ENCODE measurements around the gene RHEBL1.

RHEBL1 gene

DNA sequence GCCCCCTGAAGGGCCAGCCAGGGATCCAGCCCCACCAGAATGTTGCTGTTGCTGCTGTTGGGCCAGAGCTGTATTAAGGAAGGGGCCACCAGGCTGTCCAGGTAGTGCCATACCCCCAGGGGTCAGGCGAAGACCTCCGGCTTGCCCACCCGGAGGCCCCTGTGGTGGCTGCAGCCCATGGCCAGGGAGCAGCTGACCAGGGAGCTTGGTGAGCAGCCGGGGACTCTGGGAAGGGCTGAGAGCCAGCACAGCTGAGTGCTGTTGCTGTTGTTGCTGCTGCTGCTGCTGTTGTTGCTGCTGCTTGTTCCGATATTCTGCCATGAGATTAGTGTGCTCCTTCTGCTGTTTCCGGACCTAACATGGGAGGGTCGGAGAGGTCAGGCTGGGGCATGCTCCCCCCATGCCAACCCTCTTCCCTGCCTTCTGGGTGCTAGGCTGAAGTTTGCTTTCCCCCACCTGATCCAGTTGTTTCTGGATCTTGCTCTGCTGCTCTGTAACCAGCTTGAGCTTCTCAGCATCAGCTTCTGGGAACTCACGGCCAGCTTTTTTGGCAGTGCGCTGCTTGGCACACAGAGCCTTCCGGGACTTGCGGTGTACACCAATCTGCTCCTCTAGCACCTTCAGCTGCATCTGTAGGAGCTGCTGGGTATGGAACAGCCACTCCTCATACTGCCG lies 36.0 kb downstream of the RHEBL1 start:
- DNase-seq: no peak
- H3K4me3 ChIP-seq (ENCODE audit: low read depth, low read length): no peak overlapping the region
- peaks cover 82% of the 10 kb centered on the region for H3K36me3 ChIP-seq (replicated peaks)
- no peaks in the 10 kb centered on the region for H3K27me3 ChIP-seq (replicated peaks)
- in situ Hi-C loops (cut with HindIII; ENCODE audit: low pct_ligation_motif_present, low sequenced_read_pairs): no loop called here
- TF ChIP-seq, protein P1, sequence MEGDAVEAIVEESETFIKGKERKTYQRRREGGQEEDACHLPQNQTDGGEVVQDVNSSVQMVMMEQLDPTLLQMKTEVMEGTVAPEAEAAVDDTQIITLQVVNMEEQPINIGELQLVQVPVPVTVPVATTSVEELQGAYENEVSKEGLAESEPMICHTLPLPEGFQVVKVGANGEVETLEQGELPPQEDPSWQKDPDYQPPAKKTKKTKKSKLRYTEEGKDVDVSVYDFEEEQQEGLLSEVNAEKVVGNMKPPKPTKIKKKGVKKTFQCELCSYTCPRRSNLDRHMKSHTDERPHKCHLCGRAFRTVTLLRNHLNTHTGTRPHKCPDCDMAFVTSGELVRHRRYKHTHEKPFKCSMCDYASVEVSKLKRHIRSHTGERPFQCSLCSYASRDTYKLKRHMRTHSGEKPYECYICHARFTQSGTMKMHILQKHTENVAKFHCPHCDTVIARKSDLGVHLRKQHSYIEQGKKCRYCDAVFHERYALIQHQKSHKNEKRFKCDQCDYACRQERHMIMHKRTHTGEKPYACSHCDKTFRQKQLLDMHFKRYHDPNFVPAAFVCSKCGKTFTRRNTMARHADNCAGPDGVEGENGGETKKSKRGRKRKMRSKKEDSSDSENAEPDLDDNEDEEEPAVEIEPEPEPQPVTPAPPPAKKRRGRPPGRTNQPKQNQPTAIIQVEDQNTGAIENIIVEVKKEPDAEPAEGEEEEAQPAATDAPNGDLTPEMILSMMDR (IDR thresholded peaks at IDR 0.05; ENCODE audit: low read depth, low read length, missing control alignments): no peak
- no peak overlapping the region for H3K27ac ChIP-seq

DNA sequence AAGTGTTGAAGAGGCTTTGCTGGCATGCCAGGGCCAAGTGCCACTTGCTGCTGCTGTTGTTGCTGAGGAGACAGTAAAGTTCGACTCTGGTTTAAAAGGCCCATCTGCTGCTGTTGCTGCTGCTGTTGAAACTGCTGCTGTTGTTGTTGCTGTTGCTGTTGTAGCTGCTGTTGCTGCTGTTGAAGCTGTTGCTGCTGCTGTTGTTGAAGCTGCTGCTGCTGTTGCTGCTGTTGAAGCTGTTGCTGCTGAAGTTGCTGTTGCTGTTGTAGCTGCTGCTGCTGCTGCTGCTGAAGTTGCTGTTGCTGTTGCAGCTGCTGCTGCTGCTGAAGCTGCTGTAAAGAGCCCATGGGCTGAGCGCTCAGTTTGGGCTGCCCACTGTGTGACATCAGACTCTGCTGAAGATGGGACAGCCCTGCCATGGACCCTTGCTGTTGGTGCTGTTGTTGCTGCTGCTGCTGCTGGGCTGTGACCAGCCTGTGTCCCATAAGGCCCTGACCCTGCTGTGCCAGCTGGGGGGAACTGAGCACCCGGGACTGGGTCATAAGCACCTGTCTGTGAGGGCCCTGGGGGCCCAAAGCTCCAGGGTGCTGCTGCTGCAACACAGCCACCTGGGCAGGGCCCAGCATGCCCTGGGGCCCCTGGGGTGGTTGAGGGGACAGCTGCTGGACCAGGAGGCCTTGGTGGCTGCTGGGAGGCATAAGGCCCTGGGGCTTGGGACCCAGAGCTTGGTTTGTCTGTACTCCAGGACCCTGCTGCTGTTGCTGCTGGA lies 36.9 kb downstream of the RHEBL1 start:
- Histone ChIP-seq H3K27me3 (replicated peaks) (no peaks in the 10 kb centered on the region), H3K27ac (no peak overlapping the region), H3K4me3 (ENCODE audit: low read depth, low read length) (no peak overlapping the region), H3K36me3 (replicated peaks) (peaks cover 84% of the 10 kb centered on the region)
- TF ChIP-seq, protein P1 (IDR thresholded peaks at IDR 0.05; ENCODE audit: low read depth, low read length, missing control alignments): no peak
- DNase-seq: no peak
- in situ Hi-C loops (cut with HindIII; ENCODE audit: low pct_ligation_motif_present, low sequenced_read_pairs): no loop called here

DNA sequence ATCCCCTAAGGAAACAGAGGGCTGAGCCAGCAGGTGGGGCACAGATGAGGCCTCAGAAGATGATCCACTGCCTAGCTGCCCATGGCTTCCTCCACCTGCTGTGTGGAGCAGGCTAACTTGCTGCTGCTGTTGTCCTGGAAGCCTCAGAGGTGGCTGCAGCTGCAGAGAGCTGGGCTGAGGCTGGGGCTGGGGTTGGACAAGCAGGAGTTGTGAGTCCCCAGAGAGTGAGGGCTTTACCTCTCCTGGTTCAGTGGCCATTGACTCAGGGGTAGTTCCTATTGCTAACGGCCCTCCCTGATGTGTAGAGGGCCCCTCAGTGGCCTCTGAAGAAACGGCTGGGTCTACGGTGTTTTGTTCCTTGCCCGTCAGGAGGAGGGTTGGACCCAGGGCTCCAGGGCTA lies 37.5 kb downstream of the RHEBL1 start:
- DNase-seq: no peak
- TF ChIP-seq, protein P1 (IDR thresholded peaks at IDR 0.05; ENCODE audit: low read depth, low read length, missing control alignments): no peak
- H3K27me3 ChIP-seq (replicated peaks): no peaks in the 10 kb centered on the region
- H3K36me3 ChIP-seq (replicated peaks): peaks cover 84% of the 10 kb centered on the region
- H3K27ac ChIP-seq: no peak overlapping the region
- in situ Hi-C loops (cut with HindIII; ENCODE audit: low pct_ligation_motif_present, low sequenced_read_pairs): no loop called here
- H3K4me3 ChIP-seq (ENCODE audit: low read depth, low read length): no peak overlapping the region

DNA sequence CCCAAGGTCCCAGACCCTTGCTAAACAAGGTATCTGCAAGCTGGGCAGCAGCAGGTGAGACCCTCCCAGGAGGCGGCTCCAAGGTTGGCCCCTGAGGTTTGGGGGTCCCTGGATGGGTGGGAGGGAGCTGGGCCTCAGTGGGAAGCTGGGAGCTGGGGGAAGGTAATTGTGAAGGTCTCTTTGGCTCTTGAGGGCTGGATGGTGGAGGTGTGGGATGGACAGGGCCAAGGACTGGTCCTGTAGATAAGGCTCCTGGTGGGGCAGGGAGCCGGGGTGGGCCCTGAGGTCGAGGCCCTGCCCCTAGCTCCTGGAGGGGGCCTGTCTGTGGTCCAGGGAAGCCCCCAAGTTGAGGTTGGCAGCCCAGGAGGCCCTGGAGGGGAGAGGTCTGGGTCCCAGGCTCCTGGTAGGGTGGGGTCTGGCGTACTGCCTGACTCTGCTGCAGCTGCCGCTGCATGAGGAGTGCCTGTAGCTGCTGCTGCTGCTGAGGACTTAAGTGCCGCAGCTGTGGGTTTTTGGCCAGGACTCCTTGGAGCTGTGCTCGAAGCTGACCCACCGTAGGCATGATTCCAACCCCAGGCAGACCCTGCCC lies 38.1 kb downstream of the RHEBL1 start:
- peaks cover 81% of the 10 kb centered on the region for H3K36me3 ChIP-seq (replicated peaks)
- no peaks in the 10 kb centered on the region for H3K27me3 ChIP-seq (replicated peaks)
- no peak for DNase-seq
- in situ Hi-C loops (cut with HindIII; ENCODE audit: low pct_ligation_motif_present, low sequenced_read_pairs): no loop called here
- H3K27ac ChIP-seq: no peak overlapping the region
- no peak overlapping the region for H3K4me3 ChIP-seq (ENCODE audit: low read depth, low read length)
- TF ChIP-seq, protein P1 (IDR thresholded peaks at IDR 0.05; ENCODE audit: low read depth, low read length, missing control alignments): no peak

DNA sequence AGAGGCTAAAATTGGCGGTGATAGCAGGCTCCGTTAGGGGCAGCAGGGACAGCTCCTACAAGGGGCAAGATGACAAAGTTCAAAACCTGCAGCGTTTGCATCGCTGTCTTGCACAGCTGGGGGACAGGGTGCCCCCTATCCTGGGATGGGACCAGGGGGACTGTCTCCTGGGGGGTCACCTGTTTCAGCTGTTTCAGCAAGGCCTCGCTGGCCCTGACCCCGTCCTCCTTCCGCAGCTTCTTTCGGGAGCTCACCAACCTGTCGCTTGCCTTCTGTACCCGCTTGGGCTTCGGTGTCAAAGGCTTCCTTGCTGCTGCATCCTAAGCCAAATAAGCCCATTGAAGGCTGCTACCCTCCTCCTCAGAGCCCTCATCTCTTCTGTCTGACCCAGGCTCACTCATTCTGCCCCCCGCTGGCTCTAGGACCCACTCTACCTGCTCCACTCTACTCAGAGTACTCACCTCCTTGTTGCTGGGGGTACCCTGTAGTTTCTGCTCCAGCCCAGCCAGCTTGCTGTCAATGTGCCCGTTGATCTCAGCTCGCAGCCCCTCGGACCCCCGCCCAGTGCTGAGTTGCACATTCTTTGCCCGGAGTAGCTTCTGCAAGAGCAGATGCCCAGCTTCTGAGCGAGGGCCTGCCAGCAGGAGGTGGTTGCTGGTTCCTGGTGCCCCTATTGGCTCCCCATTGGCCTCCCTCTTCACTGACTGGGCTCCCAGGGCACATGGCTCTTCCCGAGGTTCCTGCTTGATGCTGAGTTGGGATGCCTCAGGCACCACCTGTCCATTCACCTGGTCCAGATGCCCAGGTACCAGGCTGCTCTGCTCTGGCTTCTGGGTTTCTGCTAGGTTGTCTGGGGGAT lies 38.8 kb downstream of the RHEBL1 start:
- Histone ChIP-seq H3K36me3 (replicated peaks) (peaks cover 83% of the 10 kb centered on the region), H3K4me3 (ENCODE audit: low read depth, low read length) (no peak overlapping the region), H3K27me3 (replicated peaks) (no peaks in the 10 kb centered on the region), H3K27ac (no peak overlapping the region)
- no peak for DNase-seq
- TF ChIP-seq, protein P1 (IDR thresholded peaks at IDR 0.05; ENCODE audit: low read depth, low read length, missing control alignments): no peak
- in situ Hi-C loops (cut with HindIII; ENCODE audit: low pct_ligation_motif_present, low sequenced_read_pairs): no loop called here

Measured in brain microvascular endothelial cell (primary cell).